ENCODE results near the gene AP4M1. TPM values are rescaled to one million over a fixed set of nuclear protein-coding genes. Genes with fewer than 3 reads are reported as not detected.

The AP4M1 gene
- total and polyA plus RNA-seq, 9 of the 15 experiments (the other 6 are each of a cell fraction or from before 2014, with no cell fraction given): 1.3 to 30.9 (median 14.1) TPM

- TF ChIP-seq FOXA3 (CRISPR knock-in tag; conservative IDR thresholded peaks at IDR 0.05 in 1 of 2, IDR thresholded peaks at IDR 0.05 in 1 of 2): 0 out of 4 replicates have a peak, but pooled peaks of 1 of the 2 experiments have one; percentile 35
- no peak; a peak in 2 of 4 replicates for TF ChIP-seq ZNF639 (CRISPR knock-in tag; conservative IDR thresholded peaks at IDR 0.05 in 1 of 2, IDR thresholded peaks at IDR 0.05 in 1 of 2)
- peak; percentile 73 for TF ChIP-seq ZBTB17 (CRISPR knock-in tag; IDR thresholded peaks at IDR 0.05)
- peak; percentile 84 for TF ChIP-seq PHF20 (IDR thresholded peaks at IDR 0.05; ENCODE audit: partially characterized antibody)
- peak; percentile 67 for TF ChIP-seq HCFC1 (IDR thresholded peaks at IDR 0.05; ENCODE audit: low read depth, low read length)
- TF ChIP-seq RAD51 (IDR thresholded peaks at IDR 0.05; ENCODE audit: borderline replicate concordance, low read depth): peak; percentile 85
- TF ChIP-seq MXD1 (CRISPR knock-in tag; IDR thresholded peaks at IDR 0.05; ENCODE audit: borderline replicate concordance, poor library complexity, severe bottlenecking): peak; percentile 71
- TF ChIP-seq USF2 (CRISPR knock-in tag; IDR thresholded peaks at IDR 0.05): no peak
- no peak for TF ChIP-seq FOXP4 (CRISPR knock-in tag; IDR thresholded peaks at IDR 0.05; ENCODE audit: borderline replicate concordance)
- TF ChIP-seq RAD21 (CRISPR knock-in tag; conservative IDR thresholded peaks at IDR 0.05 in 1 of 2, IDR thresholded peaks at IDR 0.05 in 1 of 2): no peak
- peak; percentile 47 for TF ChIP-seq RBM22 (IDR thresholded peaks at IDR 0.05; ENCODE audit: low read depth, low read length, poor library complexity, severe bottlenecking)
- TF ChIP-seq TSC22D4 (tag; IDR thresholded peaks at IDR 0.05): no peak
- no peak for TF ChIP-seq NUFIP1 (IDR thresholded peaks at IDR 0.05; ENCODE audit: partially characterized antibody)
- no peak for TF ChIP-seq KAT8 (IDR thresholded peaks at IDR 0.05; ENCODE audit: low read depth)
- TF ChIP-seq KAT2B (IDR thresholded peaks at IDR 0.05; ENCODE audit: low read depth, low read length): no peak
- 0 out of 2 replicates have a peak, but pooled peaks have one; percentile 55 for TF ChIP-seq JUN (IDR thresholded peaks at IDR 0.05; ENCODE audit: borderline replicate concordance, low read depth, low read length)
- TF ChIP-seq JUN (CRISPR knock-in tag; IDR thresholded peaks at IDR 0.05; ENCODE audit: borderline replicate concordance): no peak
- TF ChIP-seq MAX (CRISPR knock-in tag; IDR thresholded peaks at IDR 0.05): no peak; the same call in 1 of the 2 replicates
- no peak for TF ChIP-seq TFAM (CRISPR knock-in tag; conservative IDR thresholded peaks at IDR 0.05)
- TF ChIP-seq EGR1 (conservative IDR thresholded peaks at IDR 0.05): peak; percentile 93
- no peak for TF ChIP-seq SMARCB1 (IDR thresholded peaks at IDR 0.05; ENCODE audit: insufficient read length, low read depth)
Measured at GRCh38 chr7:100119072-100119969, 17.9 kb downstream of the AP4M1 start, which contains the start of the genes CNPY4 and TAF6 (continued).

Data from K562 (cell line).